ENCODE results near the gene TNNI3K.
"Not testable (repeated sequence)": the region's sequence is repeated elsewhere in the genome, so short reads cannot be mapped to it uniquely, and the experiment has no call there.

Gene TNNI3K, protein sequence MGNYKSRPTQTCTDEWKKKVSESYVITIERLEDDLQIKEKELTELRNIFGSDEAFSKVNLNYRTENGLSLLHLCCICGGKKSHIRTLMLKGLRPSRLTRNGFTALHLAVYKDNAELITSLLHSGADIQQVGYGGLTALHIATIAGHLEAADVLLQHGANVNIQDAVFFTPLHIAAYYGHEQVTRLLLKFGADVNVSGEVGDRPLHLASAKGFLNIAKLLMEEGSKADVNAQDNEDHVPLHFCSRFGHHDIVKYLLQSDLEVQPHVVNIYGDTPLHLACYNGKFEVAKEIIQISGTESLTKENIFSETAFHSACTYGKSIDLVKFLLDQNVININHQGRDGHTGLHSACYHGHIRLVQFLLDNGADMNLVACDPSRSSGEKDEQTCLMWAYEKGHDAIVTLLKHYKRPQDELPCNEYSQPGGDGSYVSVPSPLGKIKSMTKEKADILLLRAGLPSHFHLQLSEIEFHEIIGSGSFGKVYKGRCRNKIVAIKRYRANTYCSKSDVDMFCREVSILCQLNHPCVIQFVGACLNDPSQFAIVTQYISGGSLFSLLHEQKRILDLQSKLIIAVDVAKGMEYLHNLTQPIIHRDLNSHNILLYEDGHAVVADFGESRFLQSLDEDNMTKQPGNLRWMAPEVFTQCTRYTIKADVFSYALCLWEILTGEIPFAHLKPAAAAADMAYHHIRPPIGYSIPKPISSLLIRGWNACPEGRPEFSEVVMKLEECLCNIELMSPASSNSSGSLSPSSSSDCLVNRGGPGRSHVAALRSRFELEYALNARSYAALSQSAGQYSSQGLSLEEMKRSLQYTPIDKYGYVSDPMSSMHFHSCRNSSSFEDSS

DNA sequence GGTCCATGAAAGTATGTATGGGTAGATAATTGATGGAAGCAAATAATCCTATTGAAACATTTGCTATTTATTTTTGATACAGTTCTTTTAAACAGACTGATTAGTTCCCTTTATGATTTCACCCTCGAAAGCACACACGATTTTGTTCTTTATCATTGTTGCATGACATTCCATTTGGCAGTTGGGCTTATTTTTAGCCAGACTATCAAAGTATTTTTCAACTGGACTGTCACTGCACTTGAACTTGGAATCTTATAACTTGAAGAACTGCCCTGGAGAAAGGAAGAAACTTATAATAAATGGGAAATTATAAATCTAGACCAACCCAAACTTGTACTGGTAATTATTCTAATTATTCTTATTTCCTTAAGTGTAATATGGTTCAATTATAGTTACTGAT is at the start of gene TNNI3K:
TNNI3K (plus strand) TSS at position 235 of the 400 bp plus-strand sequence; CDS start at position 300, 65 bp downstream.
- DNase-seq, result no peak

DNA sequence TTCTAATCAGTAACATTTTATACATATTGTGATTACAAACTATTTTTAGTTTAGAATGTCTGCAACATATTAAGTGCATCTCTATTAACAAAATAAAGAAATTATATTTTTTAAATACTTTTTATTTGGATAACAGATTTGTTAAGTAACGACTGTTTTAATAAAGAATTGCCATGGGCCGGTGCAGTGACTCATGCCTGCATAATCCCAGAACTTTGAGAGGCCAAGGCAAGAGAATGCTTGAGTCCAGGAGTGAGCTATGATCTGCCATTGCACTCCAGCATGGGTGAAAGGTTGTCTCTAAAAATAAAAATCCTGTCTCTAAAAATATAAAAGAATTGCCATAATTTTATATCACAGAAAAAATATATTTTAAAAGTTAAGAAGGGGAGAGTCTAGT is 41.3 kb upstream of the TNNI3K start:
- no peak for DNase-seq

DNA sequence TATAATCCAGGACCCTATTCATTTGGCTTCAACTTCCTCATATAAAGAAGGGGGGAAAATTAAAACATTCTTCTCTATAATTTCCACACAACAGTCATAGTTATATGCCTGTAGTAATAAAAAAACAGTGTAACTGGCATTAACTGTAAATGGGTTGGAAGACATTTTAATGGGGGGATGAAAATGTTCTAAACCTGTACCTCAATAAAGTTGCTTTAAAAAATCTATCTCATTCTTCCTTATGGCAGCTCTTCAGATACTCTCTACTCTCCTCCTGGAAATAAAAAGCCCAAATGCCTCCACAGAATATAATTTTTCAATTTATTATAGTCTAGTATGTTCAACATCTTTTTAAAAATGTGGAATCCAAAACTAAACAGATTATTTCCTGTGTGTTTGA is 39.8 kb upstream of the TNNI3K start:
- DNase-seq, result no peak

DNA sequence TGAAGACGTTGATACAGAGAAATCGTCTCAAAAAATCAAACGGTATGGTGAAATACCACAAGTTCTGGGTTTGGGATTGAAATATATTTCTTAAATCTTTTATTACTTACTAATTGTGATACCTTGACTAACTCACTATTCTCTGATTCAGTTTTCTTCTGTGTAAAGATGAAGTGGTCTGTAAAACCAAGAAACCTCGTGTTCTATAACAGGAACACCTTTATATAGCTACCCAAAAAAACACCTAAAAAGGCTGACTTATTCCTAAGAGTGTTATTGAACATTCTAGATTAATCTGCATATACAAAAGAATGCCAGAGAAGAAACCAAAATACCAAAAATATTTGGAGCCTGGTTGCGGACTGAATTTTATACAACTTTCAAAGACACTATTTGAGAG is 37.9 kb upstream of the TNNI3K start:
- DNase-seq, result no peak

DNA sequence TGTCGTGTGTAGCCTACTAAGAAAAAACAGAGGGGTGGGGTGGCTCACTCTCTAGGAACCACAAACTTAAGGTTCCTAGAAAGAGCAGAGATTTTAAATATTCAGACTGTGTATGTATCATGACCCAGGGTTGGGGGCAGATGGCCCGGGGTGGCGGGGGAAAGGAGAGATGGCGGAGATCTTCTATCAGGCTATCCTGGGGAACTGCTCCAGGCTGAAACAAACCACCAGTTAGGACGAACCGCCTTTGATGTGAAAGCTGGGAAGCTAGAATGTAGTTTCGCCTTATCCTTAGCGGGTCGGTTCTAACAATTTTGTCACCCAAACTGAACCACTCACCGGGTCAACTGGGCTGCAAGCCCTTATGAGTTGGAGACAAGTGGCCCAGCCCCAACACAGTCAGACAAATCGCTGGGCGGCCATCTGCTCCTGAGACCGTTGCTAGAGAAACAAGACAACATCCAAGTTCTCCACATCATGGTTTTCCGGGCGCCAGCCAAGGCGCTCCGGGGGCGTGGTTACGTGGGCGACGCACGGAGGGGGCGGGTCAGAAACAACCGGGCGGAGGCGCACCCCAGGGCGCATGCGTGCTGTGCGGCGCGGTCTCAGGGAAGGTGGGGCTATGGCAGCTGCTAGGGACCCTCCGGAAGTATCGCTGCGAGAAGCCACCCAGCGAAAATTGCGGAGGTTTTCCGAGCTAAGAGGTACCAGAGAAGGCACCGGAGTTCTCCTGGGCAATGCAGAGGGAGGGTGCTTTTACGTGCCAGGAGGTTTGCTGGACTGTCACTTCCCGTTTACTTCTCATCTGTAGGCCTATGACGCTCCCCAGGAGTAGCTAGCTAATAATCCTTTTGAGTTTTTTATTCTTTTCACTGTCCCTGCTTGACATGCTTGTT is 37.3 kb upstream of the TNNI3K start, which contains the start of the genes FPGT and LRRIQ3:
FPGT (plus strand) TSS at position 586 of the 896 bp plus-strand sequence; CDS start at position 623, 37 bp downstream.
LRRIQ3 (minus strand) TSS at position 520 of the 896 bp plus-strand sequence. CDS start 14,492 bp downstream, outside the sequence.
- DNase-seq, result peak; percentile 98

DNA sequence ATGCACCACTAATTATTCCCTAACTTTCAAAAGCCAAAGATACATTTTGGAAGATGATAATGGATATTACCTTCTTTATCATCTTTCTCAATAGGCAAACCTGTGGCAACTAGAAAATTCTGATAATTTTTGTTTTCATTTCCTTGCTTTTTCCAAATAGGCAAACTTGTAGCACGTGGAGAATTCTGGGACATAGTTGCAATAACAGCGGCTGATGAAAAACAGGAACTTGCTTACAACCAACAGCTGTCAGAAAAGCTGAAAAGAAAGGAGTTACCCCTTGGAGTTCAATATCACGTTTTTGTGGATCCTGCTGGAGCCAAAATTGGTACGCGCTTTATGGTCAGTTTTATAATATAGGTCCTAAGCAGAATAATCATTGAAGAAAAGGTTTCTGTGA is 35.7 kb upstream of the TNNI3K start:
- DNase-seq, result no peak

DNA sequence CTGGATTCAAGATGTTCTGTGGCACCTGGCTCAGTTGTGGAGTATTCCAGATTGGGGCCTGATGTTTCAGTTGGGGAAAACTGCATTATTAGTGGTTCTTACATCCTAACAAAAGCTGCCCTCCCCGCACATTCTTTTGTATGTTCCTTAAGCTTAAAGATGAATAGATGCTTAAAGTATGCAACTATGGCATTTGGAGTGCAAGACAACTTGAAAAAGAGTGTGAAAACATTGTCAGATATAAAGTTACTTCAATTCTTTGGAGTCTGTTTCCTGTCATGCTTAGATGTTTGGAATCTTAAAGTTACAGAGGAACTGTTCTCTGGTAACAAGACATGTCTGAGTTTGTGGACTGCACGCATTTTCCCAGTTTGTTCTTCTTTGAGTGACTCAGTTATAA is 29.9 kb upstream of the TNNI3K start:
- DNase-seq, result no peak

DNA sequence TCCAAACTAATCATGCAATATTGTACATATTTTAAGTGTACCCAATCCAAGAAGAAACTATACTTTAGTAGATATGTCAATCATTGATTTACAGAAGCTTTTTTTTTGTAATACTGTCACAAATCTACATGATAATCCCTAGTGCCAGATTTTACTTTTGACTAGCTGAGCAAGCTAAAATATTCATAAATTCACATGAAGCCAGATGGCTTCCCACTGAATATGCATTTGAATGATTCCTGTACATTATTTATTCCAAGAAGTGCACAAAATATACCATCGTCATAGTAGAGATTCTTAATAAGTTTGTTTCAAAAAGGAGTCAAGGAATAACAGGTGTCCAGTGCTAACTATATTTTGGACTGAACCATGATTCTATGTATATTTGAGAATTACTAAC is 20.0 kb upstream of the TNNI3K start:
- DNase-seq, result no peak

DNA sequence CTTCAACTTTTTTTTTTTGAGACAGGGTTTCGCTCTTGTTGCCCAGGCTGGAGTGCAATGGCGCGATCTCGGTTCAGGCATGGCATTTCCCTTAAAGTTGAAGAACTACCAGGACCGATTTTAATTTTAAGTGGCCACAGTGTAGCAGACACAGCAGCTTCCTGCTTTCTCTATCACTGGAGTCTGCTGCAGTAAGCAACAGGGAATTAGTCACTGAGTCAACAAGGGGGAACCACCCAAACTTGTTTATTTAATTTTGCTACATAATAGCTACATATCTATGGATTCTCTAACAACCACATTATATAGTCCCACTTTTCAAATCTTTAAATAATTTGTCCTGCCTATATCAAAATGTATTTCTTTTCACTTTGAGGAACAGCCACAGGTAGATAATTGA is 12.5 kb upstream of the TNNI3K start:
- no peak for DNase-seq

DNA sequence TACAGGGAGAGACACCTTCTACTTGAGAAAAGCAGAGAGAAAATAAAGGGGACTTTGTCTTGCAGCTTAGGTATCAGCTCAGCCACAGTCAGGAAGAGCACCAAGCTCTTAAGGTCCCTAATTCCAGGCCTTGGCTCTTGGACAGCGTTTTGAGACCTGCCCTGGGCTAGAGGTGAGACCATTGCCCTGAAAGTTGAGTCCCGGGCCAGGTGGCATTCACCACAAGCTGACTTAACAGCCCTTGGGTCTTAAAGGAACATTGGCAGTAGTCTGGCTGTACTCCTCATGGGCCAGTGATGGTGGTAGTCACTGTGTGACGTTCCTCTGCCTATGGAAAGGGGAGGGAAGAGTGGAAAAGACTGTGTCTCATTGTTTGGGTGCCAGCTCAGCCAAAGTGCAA is 11.7 kb upstream of the TNNI3K start:
- no peak for DNase-seq

DNA sequence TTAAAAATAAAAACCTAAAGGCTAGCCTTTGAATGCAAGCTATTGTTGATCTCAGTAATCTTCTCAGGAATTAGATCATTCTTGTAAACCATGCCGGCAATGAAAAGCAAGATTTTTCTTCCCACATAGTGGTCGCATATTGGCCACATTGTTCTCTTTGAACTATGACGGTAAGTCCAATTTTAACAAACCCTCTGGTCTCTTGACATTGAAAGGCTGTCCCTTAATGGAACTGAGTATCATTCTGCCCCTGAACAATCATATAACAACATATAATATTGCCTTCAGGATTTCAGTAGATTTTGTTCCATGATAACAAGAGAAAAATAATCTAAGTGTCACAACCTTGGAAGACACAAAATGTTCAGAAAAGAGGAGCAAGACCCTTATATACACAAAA is 1.3 kb downstream of the TNNI3K start:
- DNase-seq, result no peak

DNA sequence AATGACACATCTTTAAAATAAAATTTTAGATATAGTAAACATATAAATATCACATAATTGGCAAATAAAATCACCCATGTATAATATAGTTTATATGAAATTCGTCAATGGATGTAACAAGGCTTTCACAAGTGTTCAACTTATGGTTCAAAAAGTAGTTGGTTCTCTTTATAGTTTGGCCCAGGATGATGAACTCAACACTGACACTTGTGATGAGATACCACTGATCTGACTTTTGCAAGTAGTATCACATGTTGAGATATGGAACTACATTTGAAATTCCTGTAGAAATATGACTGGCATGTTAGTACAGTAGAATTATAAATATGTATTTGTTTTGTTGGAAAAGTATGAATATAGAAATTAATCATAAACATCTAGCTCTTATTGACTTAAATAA is 1.8 kb downstream of the TNNI3K start:
- no peak for DNase-seq

DNA sequence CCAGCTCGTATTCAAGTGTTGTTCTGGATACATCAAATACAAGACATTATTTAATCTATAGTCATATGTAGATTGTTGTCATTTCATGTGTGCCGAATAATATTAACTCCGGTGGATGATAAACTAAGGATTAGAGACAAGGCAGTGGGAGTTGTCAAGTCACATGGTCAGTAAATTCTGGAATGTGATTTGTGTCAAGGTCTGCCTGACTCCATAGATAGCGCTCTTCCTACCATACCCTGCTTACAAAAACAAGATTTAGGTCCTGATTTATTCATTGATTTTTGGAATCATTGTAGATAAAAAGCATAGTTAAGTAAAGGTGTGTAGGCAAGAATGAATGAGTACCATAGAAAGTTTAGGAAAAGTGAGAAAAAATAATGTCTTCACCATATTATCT is 2.6 kb downstream of the TNNI3K start:
- no peak for DNase-seq

DNA sequence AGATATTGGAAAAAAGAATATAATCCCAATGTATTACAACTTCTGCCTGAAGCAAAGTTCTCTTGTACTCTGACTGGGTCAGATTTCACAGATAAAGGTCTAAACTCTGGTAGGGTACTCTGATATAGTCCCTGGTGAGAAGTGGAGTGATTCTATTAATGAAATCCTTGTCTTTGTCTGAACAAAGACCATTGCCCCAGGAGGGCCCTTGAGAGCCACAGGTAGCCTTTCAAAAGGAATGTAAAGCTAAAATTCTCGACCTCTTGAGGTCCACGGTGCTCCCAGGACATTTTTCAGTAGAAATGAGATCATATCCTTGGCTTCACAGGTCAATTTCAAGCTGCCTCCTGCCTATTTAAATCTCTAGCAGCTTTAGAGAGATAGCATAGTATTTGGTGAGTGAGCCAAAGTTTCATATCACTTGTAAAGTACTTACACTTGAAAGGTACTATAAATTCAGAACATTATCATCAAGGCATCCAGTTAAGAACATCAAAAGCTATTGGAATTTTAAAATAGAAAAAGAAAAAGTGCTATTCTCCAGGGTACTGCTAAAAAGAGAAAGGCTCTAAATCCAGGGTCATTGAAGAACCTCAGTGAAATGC is 10.1 kb downstream of the TNNI3K start:
- no peak for DNase-seq

DNA sequence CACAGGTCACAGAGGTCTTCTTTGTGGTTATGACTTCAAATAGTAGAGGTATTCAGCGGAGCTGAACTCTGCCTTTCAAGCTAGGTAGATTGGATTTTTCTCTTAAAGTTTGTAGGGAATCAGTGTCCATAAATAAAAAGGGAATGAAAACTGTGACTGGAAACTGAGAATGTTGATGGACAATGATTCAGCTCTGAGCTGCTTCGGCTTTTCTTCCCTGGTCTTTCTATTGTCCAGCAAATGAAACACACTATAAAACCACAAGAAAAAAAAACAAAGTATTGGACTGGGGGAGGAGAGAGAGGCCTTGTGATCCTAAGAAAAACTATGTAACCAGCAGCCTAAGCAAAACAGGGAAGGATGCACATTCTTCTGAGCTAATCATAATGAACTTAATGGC is 11.1 kb downstream of the TNNI3K start:
- no peak for DNase-seq

DNA sequence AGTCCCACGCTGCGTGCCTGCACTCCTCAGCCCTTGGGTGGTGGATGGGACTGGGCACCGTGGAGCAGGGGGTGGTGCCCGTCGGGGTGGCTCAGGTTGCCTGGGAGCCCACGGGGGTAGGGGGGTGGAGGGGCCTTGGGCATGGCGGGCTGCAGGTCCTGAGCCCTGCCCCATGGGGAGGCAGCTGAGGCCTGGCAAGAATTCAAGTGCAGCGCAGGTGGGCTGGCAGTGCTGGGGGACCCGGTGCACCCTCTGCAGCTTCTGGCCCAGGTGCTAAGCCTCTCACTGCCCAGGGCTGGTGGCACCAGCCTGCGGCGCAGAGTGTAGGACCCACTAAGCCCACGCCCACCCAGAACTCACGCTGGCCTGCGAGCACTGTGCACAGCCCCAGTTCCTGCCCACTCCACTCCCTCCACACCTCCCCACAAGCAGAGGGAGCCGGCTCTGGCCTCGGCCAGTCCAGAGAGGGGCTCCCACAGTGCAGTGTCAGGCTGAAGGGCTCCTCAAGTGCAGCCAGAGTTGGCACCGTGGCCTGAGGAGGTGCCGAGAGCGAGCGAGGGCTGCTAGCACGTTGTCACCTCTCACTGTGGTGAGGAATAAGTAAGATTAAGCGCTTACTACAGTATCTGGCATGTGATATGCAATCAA is 12.8 kb downstream of the TNNI3K start:
- no peak for DNase-seq

DNA sequence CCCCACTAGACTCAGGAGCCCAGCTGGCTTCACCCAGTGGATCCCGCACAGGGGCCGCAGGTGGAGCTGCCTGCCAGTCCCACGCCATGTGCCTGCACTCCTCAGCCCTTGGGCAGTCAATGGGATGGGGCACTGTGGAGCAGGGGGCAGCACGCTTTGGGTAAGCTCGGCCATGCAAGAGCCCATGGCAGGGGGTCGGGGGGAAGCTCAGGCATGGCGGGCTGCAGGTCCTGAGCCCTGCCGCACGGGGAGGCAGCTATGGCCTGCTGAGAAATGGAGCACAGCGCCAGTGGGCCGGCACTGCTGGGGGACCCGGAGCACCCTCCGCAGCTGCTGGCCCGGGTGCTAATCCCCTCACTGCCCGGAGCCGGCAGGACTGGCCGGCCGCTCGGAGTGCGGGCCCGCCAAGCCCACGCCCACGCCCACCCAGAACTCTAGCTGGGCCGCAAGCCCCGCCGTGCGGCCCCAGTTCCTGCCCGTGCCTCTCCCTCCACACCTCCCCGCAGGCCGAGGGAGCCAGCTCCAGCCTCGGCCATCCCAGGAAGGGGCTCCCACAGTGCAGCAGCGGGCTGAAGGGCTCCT is 18.1 kb downstream of the TNNI3K start:
- not testable (repeated sequence) for DNase-seq

DNA sequence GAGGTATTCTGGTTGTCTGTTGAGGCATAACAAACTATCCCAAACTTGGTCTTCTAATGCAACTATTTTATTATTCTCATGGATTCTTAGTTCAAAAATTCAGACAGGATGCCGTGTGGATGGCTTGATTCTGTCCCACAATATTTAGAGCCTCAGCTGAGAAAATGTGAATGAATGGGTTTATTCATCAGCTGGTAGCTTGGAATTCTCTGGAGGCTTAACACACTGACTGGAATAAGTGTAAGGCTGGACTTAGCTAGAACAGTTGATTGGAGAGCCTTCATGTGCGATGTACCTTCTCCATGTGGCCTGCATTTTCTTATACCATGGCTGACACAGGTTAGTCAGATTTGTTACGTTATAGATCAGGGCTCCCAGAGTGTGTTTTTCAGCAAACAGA is 30.8 kb downstream of the TNNI3K start:
- no peak for DNase-seq

DNA sequence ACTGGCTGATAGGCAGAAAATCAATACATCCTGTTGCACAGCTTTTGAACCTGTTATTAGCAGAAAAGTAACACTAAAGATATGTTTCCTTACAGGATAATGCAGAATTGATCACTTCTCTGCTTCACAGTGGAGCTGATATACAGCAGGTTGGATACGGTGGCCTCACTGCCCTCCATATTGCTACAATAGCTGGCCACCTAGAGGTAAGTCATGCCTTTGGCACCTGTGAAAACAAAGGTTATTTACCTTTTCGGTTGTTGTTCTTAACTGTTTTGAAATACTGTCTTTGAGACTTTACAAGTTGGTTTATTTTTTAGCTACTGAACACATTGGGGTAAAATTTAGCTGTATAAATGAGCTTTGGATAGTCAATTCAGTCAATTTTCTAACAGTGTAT is 36.3 kb downstream of the TNNI3K start:
- DNase-seq, result no peak

DNA sequence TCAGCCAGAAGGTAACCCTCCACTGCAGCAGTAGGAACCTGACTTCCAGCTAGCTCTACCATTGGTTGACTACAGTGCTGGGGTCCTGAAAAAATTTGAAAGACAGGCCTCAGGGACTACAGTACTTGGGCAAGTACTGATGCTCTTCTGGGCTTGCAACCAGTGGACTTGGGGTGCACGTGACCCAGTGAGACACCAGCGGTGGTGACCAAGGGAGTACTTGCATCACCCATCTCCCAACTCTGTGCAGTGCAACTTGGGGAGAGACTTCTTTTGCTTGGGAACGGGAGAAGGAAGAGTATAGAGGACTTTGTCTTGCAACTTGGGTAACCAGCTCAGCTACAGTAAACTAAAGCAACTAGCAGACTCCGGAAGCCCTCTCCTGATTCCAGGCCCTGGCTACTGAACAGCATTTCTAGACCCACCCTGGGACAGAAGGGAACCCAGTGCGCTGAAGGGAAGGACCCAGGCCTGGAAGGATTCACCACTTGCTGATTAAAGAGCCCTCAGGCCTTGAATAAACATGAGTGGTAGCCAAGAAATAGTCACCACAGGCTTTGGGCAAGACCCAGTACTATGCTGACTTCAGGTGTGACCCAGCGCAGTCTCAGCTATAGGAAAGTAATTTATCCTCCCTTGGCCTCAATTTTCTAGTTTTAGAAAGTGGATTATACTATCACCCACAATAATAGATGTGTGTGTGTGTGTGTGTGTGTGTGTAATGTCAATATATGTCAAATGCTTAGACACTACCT is 45.6 kb downstream of the TNNI3K start:
- no peak for DNase-seq

DNA sequence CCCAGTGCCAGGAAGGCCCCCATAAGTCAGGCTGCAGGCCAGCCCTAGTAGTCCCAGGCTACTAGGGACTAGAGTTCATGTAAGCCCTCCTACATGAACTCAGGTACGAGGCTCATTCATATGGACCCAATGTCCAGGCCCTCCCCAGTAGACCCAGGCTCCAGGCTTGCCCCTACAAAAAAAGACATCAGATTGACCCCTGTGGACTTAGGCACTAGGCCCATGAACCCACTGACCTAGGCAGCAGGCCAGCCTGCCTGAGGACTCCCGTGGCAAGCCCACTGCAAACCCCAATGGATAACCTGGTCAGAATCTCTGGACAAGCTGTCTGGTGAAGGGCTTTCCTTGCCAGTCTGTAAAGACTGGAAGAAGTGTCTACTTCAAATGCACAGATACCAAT is 51.2 kb downstream of the TNNI3K start:
- no peak for DNase-seq

All from femur (tissue), 1 donor.